Measurements from ENCODE around the gene PANK4. TPM values are rescaled to one million over a fixed set of nuclear protein-coding genes. Genes with fewer than 3 reads are reported as not detected.

Gene PANK4
- total and polyA plus RNA-seq, 4 donors, result 6.2 to 26.8 (median 12.6) TPM

- no peaks in the 10 kb centered on the region for H3K27me3 ChIP-seq (ENCODE audit: control insufficient read depth in 4 of 4, insufficient read depth in 4 of 4, low read length in 3 of 4)
- no peak overlapping the region for H3K27ac ChIP-seq (ENCODE audit: low read depth in 1 of 2, low read length in 2 of 2)
- H3K4me1 ChIP-seq (ENCODE audit: control insufficient read depth in 4 of 4, insufficient read depth in 4 of 4, low read length in 3 of 4), result peaks cover 0 to 6% (median 0%) of the 10 kb centered on the region in 4 donors
- no peak overlapping the region for H3K4me3 ChIP-seq (ENCODE audit: low read depth in 1 of 3, low read length in 3 of 3)
- H3K36me3 ChIP-seq (ENCODE audit: control insufficient read depth in 4 of 4, insufficient read depth in 3 of 4, low read depth in 1 of 4, low read length in 3 of 4), result peaks cover 0 to 8% (median 4%) of the 10 kb centered on the region in 4 donors
- DNase-seq (ENCODE audit: low spot score), result no peak
- no peak for TF ChIP-seq RAD21 (IDR thresholded peaks at IDR 0.05)
- TF ChIP-seq GABPA (IDR thresholded peaks at IDR 0.05 in 1 of 2, conservative IDR thresholded peaks at IDR 0.05 in 1 of 2), result no peak
- TF ChIP-seq HNF4A (conservative IDR thresholded peaks at IDR 0.05), result no peak
- TF ChIP-seq ZBTB33 (IDR thresholded peaks at IDR 0.05), result no peak
- TF ChIP-seq FOXA2 (IDR thresholded peaks at IDR 0.05), result no peak
- TF ChIP-seq MAX (IDR thresholded peaks at IDR 0.05), result no peak
- no peak for TF ChIP-seq RXRA (IDR thresholded peaks at IDR 0.05)
- no peak for TF ChIP-seq ATF3 (IDR thresholded peaks at IDR 0.05)
- 58% methylated on average over 42 of the region's 42 CpGs for WGBS
- H3K9ac ChIP-seq (ENCODE audit: low read depth in 1 of 2, low read length in 2 of 2), result no peak overlapping the region
- H3K9me3 ChIP-seq (ENCODE audit: control insufficient read depth in 4 of 4, low read length in 3 of 4), result no peaks in the 10 kb centered on the region
These were observed 22.7 kb downstream of the PANK4 start for GRCh38 chr1:2503554-2504224.

- Histone ChIP-seq H3K36me3 (ENCODE audit: control insufficient read depth in 4 of 4, insufficient read depth in 3 of 4, low read depth in 1 of 4, low read length in 3 of 4) (peaks cover 0 to 2% (median 0%) of the 10 kb centered on the region in 4 donors), H3K9me3 (ENCODE audit: control insufficient read depth in 4 of 4, low read length in 3 of 4) (no peaks in the 10 kb centered on the region), H3K4me3 (ENCODE audit: low read depth in 1 of 3, low read length in 3 of 3) (no peak overlapping the region), H3K4me1 (ENCODE audit: control insufficient read depth in 4 of 4, insufficient read depth in 4 of 4, low read length in 3 of 4) (peaks cover 0 to 6% (median 0%) of the 10 kb centered on the region in 4 donors), H3K27me3 (ENCODE audit: control insufficient read depth in 4 of 4, insufficient read depth in 4 of 4, low read length in 3 of 4) (no peaks in the 10 kb centered on the region), H3K9ac (ENCODE audit: low read depth in 1 of 2, low read length in 2 of 2) (no peak overlapping the region), H3K27ac (ENCODE audit: low read depth in 1 of 2, low read length in 2 of 2) (no peak overlapping the region)
- TF ChIP-seq SP1 (IDR thresholded peaks at IDR 0.05), result no peak
- TF ChIP-seq REST (IDR thresholded peaks at IDR 0.05), result no peak
- TF ChIP-seq FOXA1 (IDR thresholded peaks at IDR 0.05), result no peak
- no peak for TF ChIP-seq GABPA (IDR thresholded peaks at IDR 0.05 in 1 of 2, conservative IDR thresholded peaks at IDR 0.05 in 1 of 2)
- no peak for TF ChIP-seq ZBTB33 (IDR thresholded peaks at IDR 0.05)
- TF ChIP-seq HNF4G (IDR thresholded peaks at IDR 0.05), result no peak
- no peak for TF ChIP-seq HNF4A (conservative IDR thresholded peaks at IDR 0.05)
- no peak for TF ChIP-seq ATF3 (IDR thresholded peaks at IDR 0.05)
- TF ChIP-seq TAF1 (conservative IDR thresholded peaks at IDR 0.05), result no peak
- TF ChIP-seq RXRA (IDR thresholded peaks at IDR 0.05), result no peak
- TF ChIP-seq JUND (IDR thresholded peaks at IDR 0.05), result no peak
- TF ChIP-seq RAD21 (IDR thresholded peaks at IDR 0.05), result no peak
- DNase-seq (ENCODE audit: low spot score), result no peak
- 81% methylated on average over 36 of the region's 36 CpGs for WGBS
These were observed 23.5 kb downstream of the PANK4 start for GRCh38 chr1:2502661-2503553.

Data from liver (tissue), 9 donors.